A673 (cell line): ENCODE measurements around the gene FARP2.

Experiments used
- CTCF ChIP-seq: fragments of 300-800, 200-600 bp; sonication (generic); conservative IDR thresholded peaks from 2 replicates; pipeline ENCODE4 v1.5.1; 2017; ENCODE audit warnings: low read depth, mild to moderate bottlenecking, antibody characterized with exemption, low read length, moderate library complexity, mixed read lengths
- EZH2 ChIP-seq: fragments of 200-600 bp; sonication (generic); IDR thresholded peaks from 2 replicates; pipeline ENCODE4 v1.6.1; 2017; ENCODE audit warnings: borderline replicate concordance, low read depth, mild to moderate bottlenecking, mixed read lengths, antibody characterized with exemption, low read length; ENCODE audit not compliant: poor library complexity, severe bottlenecking

- TF ChIP-seq CTCF (no peak), EZH2 (no peak)
Measured at GRCh38 chr2:241493092-241493491, 137.0 kb downstream of the FARP2 start.
